GM12874 (cell line): ENCODE measurements around the gene PPA2.

ENCODE experiments used
- TF ChIP-seq, protein P1 (sequence below): IDR thresholded peaks from 2 replicates; pipeline ENCODE4 v1.5.1; 2011; ENCODE audit warnings: low read depth, mild to moderate bottlenecking, control low read depth, low read length, moderate library complexity; ENCODE audit not compliant: insufficient read depth

Gene PPA2

DNA sequence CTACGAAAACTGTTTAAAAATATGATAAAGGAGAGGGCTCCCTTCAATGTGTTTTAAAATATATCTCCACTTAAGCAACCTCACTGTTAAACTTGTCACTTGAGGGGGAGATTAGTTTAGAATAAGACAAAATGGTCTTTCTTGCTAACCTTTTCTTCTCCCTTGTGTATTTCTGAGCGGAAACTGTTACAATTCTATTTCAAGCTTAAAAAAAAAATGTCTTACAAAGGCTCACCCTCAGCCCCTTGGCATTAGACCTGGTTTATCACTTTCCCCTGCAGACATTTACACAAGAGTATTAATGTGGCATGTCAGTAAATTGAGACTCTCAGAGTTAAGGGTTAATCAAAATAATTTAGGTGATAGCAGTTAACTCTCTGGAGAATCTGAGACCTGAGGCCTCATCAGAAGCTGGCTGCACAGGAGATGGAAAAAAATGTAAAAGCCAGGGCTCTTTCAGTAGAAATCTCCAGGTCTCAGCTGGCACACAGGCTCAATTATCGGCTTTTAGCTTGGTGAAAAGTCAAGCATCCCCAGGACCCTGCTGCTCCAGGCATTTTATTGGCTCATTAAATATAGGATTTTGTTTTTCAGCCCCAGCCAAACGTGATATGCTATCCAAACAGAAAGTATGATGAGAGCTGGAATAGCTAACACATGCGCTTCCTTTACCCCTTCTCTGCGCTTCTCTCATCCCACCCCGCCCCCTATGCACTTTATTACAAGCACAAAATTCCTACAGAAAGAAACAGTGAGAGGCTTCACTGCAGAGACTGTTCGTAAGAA is 130.5 kb downstream of the PPA2 start:
- TF ChIP-seq, protein P1, sequence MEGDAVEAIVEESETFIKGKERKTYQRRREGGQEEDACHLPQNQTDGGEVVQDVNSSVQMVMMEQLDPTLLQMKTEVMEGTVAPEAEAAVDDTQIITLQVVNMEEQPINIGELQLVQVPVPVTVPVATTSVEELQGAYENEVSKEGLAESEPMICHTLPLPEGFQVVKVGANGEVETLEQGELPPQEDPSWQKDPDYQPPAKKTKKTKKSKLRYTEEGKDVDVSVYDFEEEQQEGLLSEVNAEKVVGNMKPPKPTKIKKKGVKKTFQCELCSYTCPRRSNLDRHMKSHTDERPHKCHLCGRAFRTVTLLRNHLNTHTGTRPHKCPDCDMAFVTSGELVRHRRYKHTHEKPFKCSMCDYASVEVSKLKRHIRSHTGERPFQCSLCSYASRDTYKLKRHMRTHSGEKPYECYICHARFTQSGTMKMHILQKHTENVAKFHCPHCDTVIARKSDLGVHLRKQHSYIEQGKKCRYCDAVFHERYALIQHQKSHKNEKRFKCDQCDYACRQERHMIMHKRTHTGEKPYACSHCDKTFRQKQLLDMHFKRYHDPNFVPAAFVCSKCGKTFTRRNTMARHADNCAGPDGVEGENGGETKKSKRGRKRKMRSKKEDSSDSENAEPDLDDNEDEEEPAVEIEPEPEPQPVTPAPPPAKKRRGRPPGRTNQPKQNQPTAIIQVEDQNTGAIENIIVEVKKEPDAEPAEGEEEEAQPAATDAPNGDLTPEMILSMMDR: no peak

DNA sequence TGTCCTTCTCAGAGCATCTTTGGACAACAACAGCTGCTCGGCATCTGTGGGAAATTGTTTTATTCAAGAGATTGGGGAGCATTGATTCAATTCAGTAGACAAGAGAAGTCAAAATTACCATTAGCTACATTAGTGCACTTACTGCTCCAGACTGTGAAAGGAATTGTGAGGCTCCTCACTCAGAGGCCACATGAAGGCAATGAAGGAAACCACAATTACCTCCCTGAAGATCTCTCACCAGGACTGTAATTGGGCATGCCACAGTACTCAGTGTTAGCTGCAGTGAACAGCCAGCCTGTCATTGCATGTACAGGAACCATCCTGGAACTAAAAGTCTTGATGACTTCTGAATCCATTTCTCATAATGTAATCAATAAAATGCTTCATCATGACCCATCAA is 144.8 kb downstream of the PPA2 start:
- TF ChIP-seq, protein P1: no peak

DNA sequence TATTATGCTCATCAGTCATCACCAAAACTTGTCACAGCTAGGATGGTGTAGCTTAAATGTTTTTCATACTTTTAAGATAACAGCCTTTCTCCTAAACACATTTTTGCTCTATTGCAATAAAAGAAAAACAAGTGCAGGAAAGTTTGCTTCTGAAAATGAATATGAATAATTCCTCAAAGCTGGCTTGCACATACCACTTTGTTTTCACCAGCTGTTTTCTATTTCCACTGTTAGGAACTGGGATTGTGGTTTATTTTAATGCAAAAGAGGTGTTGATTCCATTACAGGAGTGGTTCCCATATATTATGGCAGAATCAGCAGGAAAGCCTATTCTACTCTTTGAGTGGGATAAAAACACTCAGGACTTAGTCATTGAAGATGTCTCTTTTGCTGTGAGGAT is 145.9 kb downstream of the PPA2 start:
- TF ChIP-seq, protein P1: no peak

DNA sequence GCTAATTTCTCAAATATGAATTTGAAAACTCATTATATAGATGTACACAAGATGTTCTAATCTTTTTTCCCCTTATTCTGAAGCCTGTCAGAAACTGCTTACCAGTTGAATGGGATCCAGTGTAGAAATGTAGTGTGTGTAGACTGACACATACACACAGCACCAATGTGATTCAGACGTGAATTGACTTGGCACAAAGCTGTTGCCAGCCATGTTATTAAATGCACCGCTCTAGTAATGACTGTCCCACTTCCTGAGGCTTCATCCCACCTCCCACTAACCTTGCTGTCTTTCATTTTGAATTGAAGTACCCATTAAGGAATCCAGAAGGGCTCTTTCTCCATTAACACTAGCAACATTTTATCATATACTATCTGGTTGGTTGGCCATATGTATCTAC is 146.6 kb downstream of the PPA2 start:
- TF ChIP-seq, protein P1: no peak
